Testis (tissue), 3 donors: ENCODE results near the gene PALS2. TPM values are rescaled to one million over a fixed set of nuclear protein-coding genes. Genes with fewer than 3 reads are reported as not detected.

Experiments used
- DNase-seq: peaks from one replicate; pipeline ENCODE4 v3.0.0-alpha.2; 2019
- H3K27ac ChIP-seq, 2 donors: fragments of 200-600 bp; sonication (generic); one replicate each; pipeline ENCODE4 v1.5.1; 2019
- H3K27me3 ChIP-seq: fragments of 200-600 bp; sonication (generic); one replicate; pipeline ENCODE4 v1.5.1; 2019
- H3K36me3 ChIP-seq: fragments of 200-600 bp; sonication (generic); one replicate; pipeline ENCODE4 v1.5.1; 2017; ENCODE audit warnings: low read depth; ENCODE audit errors: missing control alignments
- H3K4me1 ChIP-seq: fragments of 200-600 bp; sonication (generic); one replicate; pipeline ENCODE4 v1.5.1; 2019
- H3K4me3 ChIP-seq, 2 donors: fragments of 200-600 bp; sonication (generic); one replicate each; pipeline ENCODE4 v1.5.1; 2017 to 2019
- H3K9me3 ChIP-seq: fragments of 200-600 bp; sonication (generic); one replicate; pipeline ENCODE4 v1.5.1; 2017
- CTCF ChIP-seq, 3 experiments: fragments of 450-650 bp in 2 of 3; fragments of 200-600 bp in 1 of 3; sonication (generic) in 1 of 3; IDR thresholded peaks; one replicate each; pipeline ENCODE4 v1.5.1; 2016 to 2019; ENCODE audit warnings: antibody characterized with exemption in 3 of 3, mild to moderate bottlenecking in 2 of 3, moderate library complexity in 1 of 3
- POLR2A ChIP-seq: fragments of 450-650 bp; IDR thresholded peaks from one replicate; pipeline ENCODE4 v1.6.1; 2017; ENCODE audit warnings: antibody characterized with exemption, mild to moderate bottlenecking, moderate library complexity
- WGBS, 2 donors: methylation state at CpG; one replicate each; pipeline ENCODE4 v1.1.5; 2018; 5-methylcytosine and 5-hydroxymethylcytosine counted together
- intact Hi-C: fragments of 100-400 bp; cut with DNase I; formaldehyde crosslinking; loops from one replicate; pipeline ENCODE4 v1.15.1; 2023; ENCODE audit warnings: low total_unique reads
- polyA plus RNA-seq: library from polyadenylated mRNA; stranded (reverse); fragments of 350-450 nt; fragmentation: Illumina TruSeq; extraction: RNeasy Lipid Tissue Mini Kit (QIAGEN cat#74804); gene quantifications from one replicate; pipeline ENCODE4 v1.2.3, GENCODE V29; 2014; ENCODE audit warnings: low read depth, low replicate concordance; ENCODE audit not compliant: insufficient read depth
- total RNA-seq, 2 donors: library from RNA; depleted of rRNA; stranded (reverse); fragments of >200 nt; gene quantifications; one replicate each; pipeline ENCODE4 v1.2.3, GENCODE V29; 2016

PALS2 gene
- total and polyA plus RNA-seq, 3 donors from 2014 or later: 26.9 to 80.2 (median 30.8) TPM

GRCh38 chr7:24578052-24578451 is 4.8 kb downstream of the PALS2 start:
- no peak for DNase-seq
- intact Hi-C loops: no loop called here

GRCh38 chr7:24580283-24580946 is 7.2 kb downstream of the PALS2 start:
- Histone ChIP-seq H3K4me1 (no peaks in the 10 kb centered on the region), H3K27ac (no peak overlapping the region), H3K27me3 (no peaks in the 10 kb centered on the region), H3K36me3 (no peaks in the 10 kb centered on the region), H3K9me3 (no peaks in the 10 kb centered on the region), H3K4me3 (no peak overlapping the region)
- 81 to 92% methylated on average over 2 of the region's 2 CpGs for WGBS, 2 donors
- TF ChIP-seq POLR2A (no peak), CTCF (IDR thresholded peaks at IDR 0.05) (no peak)
- no peak for DNase-seq
- intact Hi-C loops: no loop called here

More at GRCh38 chr7:24578052-24578451, 4.8 kb downstream of the PALS2 start:
- Histone ChIP-seq H3K9me3 (no peaks in the 10 kb centered on the region), H3K36me3 (no peaks in the 10 kb centered on the region), H3K27ac (no peak overlapping the region), H3K27me3 (no peaks in the 10 kb centered on the region), H3K4me1 (peaks cover 7% of the 10 kb centered on the region), H3K4me3 (no peak overlapping the region)
- 81 to 86% methylated on average over 3 of the region's 3 CpGs for WGBS, 2 donors
- TF ChIP-seq POLR2A: no peak
- no peak for TF ChIP-seq CTCF (IDR thresholded peaks at IDR 0.05)

GRCh38 chr7:24582166-24582565 is 8.9 kb downstream of the PALS2 start:
- TF ChIP-seq POLR2A: no peak
- TF ChIP-seq CTCF (IDR thresholded peaks at IDR 0.05): no peak
- no peaks in the 10 kb centered on the region for H3K27me3 ChIP-seq
- intact Hi-C loops: no loop called here
- H3K9me3 ChIP-seq: no peaks in the 10 kb centered on the region
- no peak for DNase-seq
- no peaks in the 10 kb centered on the region for H3K36me3 ChIP-seq
- H3K4me1 ChIP-seq: no peaks in the 10 kb centered on the region
- H3K4me3 ChIP-seq: no peak overlapping the region
- no peak overlapping the region for H3K27ac ChIP-seq
- 72 to 81% methylated on average over 2 of the region's 2 CpGs for WGBS, 2 donors

- 94 to 96% methylated on average over 3 of the region's 3 CpGs for WGBS, 2 donors
- intact Hi-C loops: no loop called here
- no peaks in the 10 kb centered on the region for H3K9me3 ChIP-seq
- TF ChIP-seq CTCF (IDR thresholded peaks at IDR 0.05) (no peak), POLR2A (no peak)
- H3K4me1 ChIP-seq: no peaks in the 10 kb centered on the region
- H3K36me3 ChIP-seq: no peaks in the 10 kb centered on the region
- H3K27ac ChIP-seq: no peak overlapping the region
- no peaks in the 10 kb centered on the region for H3K27me3 ChIP-seq
- no peak for DNase-seq
- no peak overlapping the region for H3K4me3 ChIP-seq
These were observed 14.6 kb downstream of the PALS2 start for GRCh38 chr7:24587853-24588252.

- no peaks in the 10 kb centered on the region for H3K9me3 ChIP-seq
- TF ChIP-seq CTCF (IDR thresholded peaks at IDR 0.05) (no peak), POLR2A (no peak)
- H3K36me3 ChIP-seq: no peaks in the 10 kb centered on the region
- intact Hi-C loops: no loop called here
- DNase-seq: no peak
- no peak overlapping the region for H3K4me3 ChIP-seq
- no peaks in the 10 kb centered on the region for H3K4me1 ChIP-seq
- WGBS, 2 donors: 78 to 90% methylated on average over 1 of the region's 1 CpG
- H3K27me3 ChIP-seq: no peaks in the 10 kb centered on the region
- H3K27ac ChIP-seq: no peak overlapping the region
These were observed 17.9 kb downstream of the PALS2 start for GRCh38 chr7:24591152-24591551.
